SU-DHL-6 (cell line): ENCODE data around the gene SLC38A1.
"Not testable (repeated sequence)": the region's sequence is repeated elsewhere in the genome, so short reads cannot be mapped to it uniquely, and the experiment has no call there.

Experiments
- CTCF ChIP-seq: fragments of 200-600 bp; sonication (generic); IDR thresholded peaks from one replicate; pipeline ENCODE4 v1.5.1; 2017; ENCODE audit warnings: antibody characterized with exemption, mild to moderate bottlenecking, low read length, moderate library complexity; ENCODE audit not compliant: insufficient read depth, poor library complexity, severe bottlenecking
- EZH2phosphoT487 ChIP-seq: fragments of 200-600 bp; sonication (generic), shearing (Covaris generic); conservative IDR thresholded peaks from 2 replicates; pipeline ENCODE4 v1.6.1; 2018; ENCODE audit warnings: mild to moderate bottlenecking, antibody characterized with exemption, low read length, moderate library complexity, mixed read lengths

GRCh38 chr12:46190533-46190932 lies 78.3 kb downstream of the SLC38A1 start:
- not testable (repeated sequence) for TF ChIP-seq CTCF, EZH2phosphoT487
